ENCODE results near the gene RUNX2. TPM values are rescaled to one million over a fixed set of nuclear protein-coding genes. Genes with fewer than 3 reads are reported as not detected.

RUNX2 gene
- total and polyA plus RNA-seq, 4 donors = 1.8 to 6.7 (median 3.2) TPM

DNA sequence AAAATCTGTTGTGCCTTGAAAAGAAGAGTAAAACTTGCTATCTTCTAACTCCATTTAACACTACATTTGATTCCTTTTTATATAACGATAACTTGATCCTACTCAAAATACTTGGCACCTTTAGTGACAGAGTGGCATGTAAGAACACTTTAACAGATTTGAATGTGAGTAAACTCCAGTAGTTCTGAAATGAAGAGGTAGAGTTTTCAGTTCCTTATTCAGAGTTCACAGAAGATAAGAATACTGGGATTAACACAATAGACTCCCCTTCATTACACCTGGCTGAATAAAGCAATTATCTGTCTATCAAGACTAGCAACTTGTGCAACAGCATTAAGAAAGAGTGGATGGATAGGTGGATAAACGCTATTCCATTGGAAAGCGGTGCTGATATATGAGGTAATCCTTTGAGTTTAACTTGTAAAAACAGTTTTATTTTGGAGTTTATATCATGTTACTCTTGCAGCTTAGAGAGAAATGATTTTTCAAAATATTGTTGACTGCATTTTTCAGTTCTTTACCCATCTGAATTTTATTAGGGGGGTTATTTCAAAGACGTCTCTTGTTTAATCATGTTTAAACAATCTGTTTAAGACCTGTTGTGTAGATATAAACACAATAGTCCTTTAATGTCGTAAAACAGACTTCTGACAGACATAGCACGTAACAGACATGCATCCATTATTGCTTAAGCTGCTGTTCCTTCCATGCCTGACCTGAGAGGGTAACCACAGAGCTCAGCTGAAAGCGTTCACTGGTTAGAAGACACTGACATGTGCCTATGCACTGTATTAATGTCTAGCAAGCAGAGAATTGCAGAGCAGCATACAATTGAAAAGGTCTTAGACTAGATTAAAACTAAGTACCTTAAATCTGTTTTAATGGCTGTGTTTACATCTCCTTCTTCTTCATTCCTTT, 152.0 kb downstream of the RUNX2 start:
- Histone ChIP-seq H3K9me3 (ENCODE audit: control insufficient read depth in 4 of 4, insufficient read depth in 3 of 4, low read length in 3 of 4) (no peaks in the 10 kb centered on the region), H3K27ac (ENCODE audit: low read depth in 1 of 2, low read length in 1 of 2) (no peak overlapping the region), H3K36me3 (ENCODE audit: control insufficient read depth in 4 of 4, insufficient read depth in 4 of 4, low read length in 4 of 4) (no peaks in the 10 kb centered on the region), H3K4me3 (no peak overlapping the region), H3K9ac (ENCODE audit: insufficient read depth in 1 of 2, low read length in 2 of 2) (no peak overlapping the region), H3K4me1 (ENCODE audit: control insufficient read depth in 5 of 5, insufficient read depth in 5 of 5, low read length in 5 of 5) (peaks cover 0 to 28% (median 7%) of the 10 kb centered on the region in 5 donors), H3K27me3 (ENCODE audit: control insufficient read depth in 3 of 3, insufficient read depth in 3 of 3, low read length in 2 of 3) (no peaks in the 10 kb centered on the region)
- TF ChIP-seq, protein P1, sequence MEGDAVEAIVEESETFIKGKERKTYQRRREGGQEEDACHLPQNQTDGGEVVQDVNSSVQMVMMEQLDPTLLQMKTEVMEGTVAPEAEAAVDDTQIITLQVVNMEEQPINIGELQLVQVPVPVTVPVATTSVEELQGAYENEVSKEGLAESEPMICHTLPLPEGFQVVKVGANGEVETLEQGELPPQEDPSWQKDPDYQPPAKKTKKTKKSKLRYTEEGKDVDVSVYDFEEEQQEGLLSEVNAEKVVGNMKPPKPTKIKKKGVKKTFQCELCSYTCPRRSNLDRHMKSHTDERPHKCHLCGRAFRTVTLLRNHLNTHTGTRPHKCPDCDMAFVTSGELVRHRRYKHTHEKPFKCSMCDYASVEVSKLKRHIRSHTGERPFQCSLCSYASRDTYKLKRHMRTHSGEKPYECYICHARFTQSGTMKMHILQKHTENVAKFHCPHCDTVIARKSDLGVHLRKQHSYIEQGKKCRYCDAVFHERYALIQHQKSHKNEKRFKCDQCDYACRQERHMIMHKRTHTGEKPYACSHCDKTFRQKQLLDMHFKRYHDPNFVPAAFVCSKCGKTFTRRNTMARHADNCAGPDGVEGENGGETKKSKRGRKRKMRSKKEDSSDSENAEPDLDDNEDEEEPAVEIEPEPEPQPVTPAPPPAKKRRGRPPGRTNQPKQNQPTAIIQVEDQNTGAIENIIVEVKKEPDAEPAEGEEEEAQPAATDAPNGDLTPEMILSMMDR (IDR thresholded peaks at IDR 0.05; ENCODE audit: control extremely low read depth, extremely low read depth) = no peak
- DNase-seq (peak in 1 of 3 donors; percentile 53), ATAC-seq (ENCODE audit: insufficient read depth, low FRiP score) (no peak)
- 36 to 43% methylated on average over 7 of the region's 7 CpGs for WGBS, 2 donors

DNA sequence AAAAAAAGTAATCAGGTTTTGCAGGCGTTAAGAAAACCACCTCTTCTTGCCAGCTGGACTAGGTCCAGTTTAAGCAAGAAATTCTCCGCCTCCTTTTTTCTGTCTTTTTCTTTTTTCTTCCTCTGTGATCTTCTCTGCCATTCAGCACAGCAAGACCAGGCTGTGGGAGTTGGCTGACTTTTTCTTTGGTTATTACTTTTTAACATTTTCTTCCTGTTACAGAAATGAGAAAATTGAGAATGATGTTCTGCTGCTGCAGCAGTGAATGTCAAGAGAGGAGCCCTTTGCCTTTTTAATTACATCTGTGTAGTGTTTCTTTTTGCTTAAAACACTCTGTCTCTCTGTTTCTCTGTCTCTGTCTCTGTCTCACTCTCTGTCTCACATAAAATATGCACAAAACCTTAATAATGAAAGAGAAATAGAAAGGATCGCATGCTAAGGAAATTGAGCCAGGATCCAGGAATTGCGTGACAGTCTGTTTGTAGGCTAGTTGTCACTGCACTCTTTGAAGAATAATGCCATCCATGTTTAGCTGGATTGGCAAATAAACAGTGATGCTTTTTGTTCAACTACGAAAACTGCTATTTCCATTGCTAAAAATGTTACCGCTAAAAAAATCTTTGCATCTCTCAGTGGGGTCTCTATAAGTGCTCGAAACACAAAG, 152.8 kb downstream of the RUNX2 start:
- Histone ChIP-seq H3K4me1 (ENCODE audit: control insufficient read depth in 5 of 5, insufficient read depth in 5 of 5, low read length in 5 of 5) (peaks cover 0 to 28% (median 7%) of the 10 kb centered on the region in 5 donors), H3K27ac (ENCODE audit: low read depth in 1 of 2, low read length in 1 of 2) (no peak overlapping the region), H3K4me3 (no peak overlapping the region), H3K36me3 (ENCODE audit: control insufficient read depth in 4 of 4, insufficient read depth in 4 of 4, low read length in 4 of 4) (no peaks in the 10 kb centered on the region), H3K9ac (ENCODE audit: insufficient read depth in 1 of 2, low read length in 2 of 2) (peak overlapping the region in 1 of 2 donors; percentile 43), H3K27me3 (ENCODE audit: control insufficient read depth in 3 of 3, insufficient read depth in 3 of 3, low read length in 2 of 3) (no peaks in the 10 kb centered on the region), H3K9me3 (ENCODE audit: control insufficient read depth in 4 of 4, insufficient read depth in 3 of 4, low read length in 3 of 4) (no peaks in the 10 kb centered on the region)
- WGBS, 2 donors = 53 to 54% methylated on average over 7 of the region's 7 CpGs
- TF ChIP-seq, protein P1 (IDR thresholded peaks at IDR 0.05; ENCODE audit: control extremely low read depth, extremely low read depth) = no peak
- DNase-seq (peak in 2 of 3 donors; percentile 60 to 70), ATAC-seq (ENCODE audit: insufficient read depth, low FRiP score) (no peak)

DNA sequence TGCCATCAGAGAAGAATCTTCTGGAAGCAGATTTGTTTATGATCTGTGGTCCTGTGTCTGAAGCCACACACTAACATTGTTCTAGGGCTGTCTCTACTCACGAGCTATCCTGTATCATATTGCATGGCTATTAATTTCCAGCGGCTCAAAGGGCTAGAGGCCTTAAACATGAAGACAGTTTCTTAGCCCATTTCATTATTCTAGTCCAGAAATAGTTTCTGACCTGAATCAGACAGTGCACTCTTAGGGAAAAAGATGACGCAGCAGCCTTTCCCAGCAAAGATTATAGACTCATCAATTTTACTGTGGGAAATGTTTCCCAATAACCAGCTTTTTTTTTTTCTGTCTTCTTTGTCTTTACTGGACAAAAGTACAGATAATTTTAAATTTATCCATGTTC, 154.9 kb downstream of the RUNX2 start:
- DNase-seq (peak in 2 of 3 donors; percentile 44 to 51), ATAC-seq (ENCODE audit: insufficient read depth, low FRiP score) (no peak)
- H3K9ac ChIP-seq (ENCODE audit: insufficient read depth in 1 of 2, low read length in 2 of 2) = no peak overlapping the region
- TF ChIP-seq, protein P1 (IDR thresholded peaks at IDR 0.05; ENCODE audit: control extremely low read depth, extremely low read depth) = no peak
- peaks cover 0 to 30% (median 7%) of the 10 kb centered on the region in 5 donors for H3K4me1 ChIP-seq (ENCODE audit: control insufficient read depth in 5 of 5, insufficient read depth in 5 of 5, low read length in 5 of 5)
- no peaks in the 10 kb centered on the region for H3K36me3 ChIP-seq (ENCODE audit: control insufficient read depth in 4 of 4, insufficient read depth in 4 of 4, low read length in 4 of 4)
- no peaks in the 10 kb centered on the region for H3K9me3 ChIP-seq (ENCODE audit: control insufficient read depth in 4 of 4, insufficient read depth in 3 of 4, low read length in 3 of 4)
- WGBS, 2 donors = 77 to 90% methylated on average over 3 of the region's 3 CpGs
- no peaks in the 10 kb centered on the region for H3K27me3 ChIP-seq (ENCODE audit: control insufficient read depth in 3 of 3, insufficient read depth in 3 of 3, low read length in 2 of 3)
- H3K4me3 ChIP-seq = no peak overlapping the region
- H3K27ac ChIP-seq (ENCODE audit: low read depth in 1 of 2, low read length in 1 of 2) = no peak overlapping the region

Measured in lung (tissue), 12 donors.